ENCODE measurements around the gene ZRANB3.

The ZRANB3 gene

GRCh38 chr2:135208016-135208415 is 323.0 kb downstream of the ZRANB3 start:
- in situ Hi-C loops (cut with HindIII; ENCODE audit: low sequenced_read_pairs): no loop called here
- peak; percentile 48 for DNase-seq (ENCODE audit: low read depth)
- no peak overlapping the region for H3K4me3 ChIP-seq (ENCODE audit: low read depth, low read length)
- no peak for TF ChIP-seq CTCF (IDR thresholded peaks at IDR 0.05; ENCODE audit: low read depth, low read length, missing control alignments)

- TF ChIP-seq CTCF (IDR thresholded peaks at IDR 0.05; ENCODE audit: low read depth, low read length, missing control alignments): no peak
- in situ Hi-C loops (cut with HindIII; ENCODE audit: low sequenced_read_pairs): no loop called here
- no peak overlapping the region for H3K4me3 ChIP-seq (ENCODE audit: low read depth, low read length)
- DNase-seq (ENCODE audit: low read depth): no peak
Measured at GRCh38 chr2:135203944-135204343, 327.1 kb downstream of the ZRANB3 start.

DNA sequence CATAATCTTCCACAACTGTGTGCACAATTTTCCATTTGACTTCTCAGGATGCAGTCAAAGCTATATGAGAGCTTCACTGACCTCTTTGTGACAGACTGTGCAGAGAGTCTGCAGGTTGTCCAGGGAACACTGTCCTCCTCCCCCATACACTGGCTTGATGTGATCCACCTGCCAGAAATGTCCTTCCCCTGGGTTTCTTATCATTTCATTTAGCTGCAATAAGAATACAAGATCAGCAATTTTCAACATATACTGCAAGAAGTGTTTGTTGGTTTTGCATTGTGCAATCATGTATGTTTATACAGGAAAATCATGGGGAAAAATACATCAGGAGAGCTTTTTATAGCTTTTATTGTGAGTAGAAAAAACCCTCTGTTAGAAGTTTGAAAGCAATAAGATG is 328.3 kb downstream of the ZRANB3 start:
- in situ Hi-C loops (cut with HindIII; ENCODE audit: low sequenced_read_pairs): no loop called here
- DNase-seq (ENCODE audit: low read depth): no peak
- TF ChIP-seq CTCF (IDR thresholded peaks at IDR 0.05; ENCODE audit: low read depth, low read length, missing control alignments): no peak
- no peak overlapping the region for H3K4me3 ChIP-seq (ENCODE audit: low read depth, low read length)

- in situ Hi-C loops (cut with HindIII; ENCODE audit: low sequenced_read_pairs): no loop called here
- no peak for DNase-seq (ENCODE audit: low read depth)
- H3K4me3 ChIP-seq (ENCODE audit: low read depth, low read length): no peak overlapping the region
- no peak for TF ChIP-seq CTCF (IDR thresholded peaks at IDR 0.05; ENCODE audit: low read depth, low read length, missing control alignments)
Measured at GRCh38 chr2:135198481-135198880, 332.5 kb downstream of the ZRANB3 start.

DNA sequence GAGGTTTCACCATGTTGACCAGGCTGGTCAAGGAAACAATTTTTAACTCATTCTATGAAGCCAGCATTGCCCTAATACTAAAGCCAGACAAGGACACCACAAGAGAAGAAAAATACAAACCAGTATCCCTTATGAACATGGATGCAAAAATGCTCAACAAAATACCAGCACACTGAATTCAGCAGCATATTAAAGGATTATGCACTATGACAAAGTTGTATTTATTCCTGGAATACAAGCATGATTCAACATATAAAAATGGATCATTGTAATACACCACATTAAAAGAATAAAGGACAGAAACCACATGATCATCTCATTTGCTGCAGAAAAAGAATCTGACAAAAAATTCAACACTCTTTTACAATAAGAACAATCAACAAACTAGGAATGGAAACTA is 340.2 kb downstream of the ZRANB3 start:
- no peak for DNase-seq (ENCODE audit: low read depth)
- no peak for TF ChIP-seq CTCF (IDR thresholded peaks at IDR 0.05; ENCODE audit: low read depth, low read length, missing control alignments)
- in situ Hi-C loops (cut with HindIII; ENCODE audit: low sequenced_read_pairs): no loop called here
- no peak overlapping the region for H3K4me3 ChIP-seq (ENCODE audit: low read depth, low read length)

DNA sequence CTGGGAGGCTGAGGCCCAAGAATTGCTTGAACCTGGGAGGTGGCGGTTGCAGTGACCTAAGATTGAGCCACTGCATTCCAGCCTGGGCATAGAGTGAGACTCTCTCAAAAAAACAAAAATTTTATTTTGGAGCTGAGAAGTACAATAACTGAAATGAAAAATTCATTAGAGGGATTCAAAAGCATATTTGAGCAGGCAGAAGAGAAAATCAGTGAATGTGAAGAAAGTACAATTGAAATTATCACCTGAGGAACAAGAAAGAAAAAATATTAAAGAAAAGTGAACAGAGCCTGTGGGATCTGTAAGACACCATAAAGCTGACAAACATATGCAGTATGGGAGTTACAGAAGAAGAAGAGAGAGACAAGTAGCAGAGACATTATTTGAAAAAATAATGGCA is 341.9 kb downstream of the ZRANB3 start:
- H3K4me3 ChIP-seq (ENCODE audit: low read depth, low read length): no peak overlapping the region
- in situ Hi-C loops (cut with HindIII; ENCODE audit: low sequenced_read_pairs): no loop called here
- TF ChIP-seq CTCF (IDR thresholded peaks at IDR 0.05; ENCODE audit: low read depth, low read length, missing control alignments): no peak
- no peak for DNase-seq (ENCODE audit: low read depth)

DNA sequence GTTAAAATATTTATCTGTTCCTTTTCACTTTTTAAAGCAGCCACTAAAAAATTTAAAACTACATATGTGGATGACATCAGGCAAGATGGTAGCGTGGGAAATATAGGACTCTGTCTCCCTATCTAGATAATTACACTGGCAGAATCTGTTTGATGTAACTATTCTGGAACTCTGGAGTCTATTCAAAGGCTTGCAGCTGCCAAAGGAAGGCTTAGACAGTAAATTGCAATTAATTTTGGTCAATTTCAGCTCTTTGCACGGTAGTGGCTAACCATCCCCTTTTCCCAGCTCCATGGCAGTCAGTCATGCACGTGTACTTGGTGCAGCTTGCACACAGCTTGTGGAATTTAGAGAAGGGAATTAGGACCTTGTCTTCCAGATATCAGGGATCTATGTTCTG is 343.7 kb downstream of the ZRANB3 start:
- DNase-seq (ENCODE audit: low read depth): no peak
- no peak overlapping the region for H3K4me3 ChIP-seq (ENCODE audit: low read depth, low read length)
- in situ Hi-C loops (cut with HindIII; ENCODE audit: low sequenced_read_pairs): no loop called here
- TF ChIP-seq CTCF (IDR thresholded peaks at IDR 0.05; ENCODE audit: low read depth, low read length, missing control alignments): no peak

Measured in astrocyte of the cerebellum (primary cell).